Smooth muscle cell of bladder (primary cell): Measurements from ENCODE around the gene OR51F2. TPM values are rescaled to one million over a fixed set of nuclear protein-coding genes. Genes with fewer than 3 reads are reported as not detected.

Source experiments
- total RNA-seq: library from RNA; depleted of rRNA; stranded (reverse); fragments of >200 nt; gene quantifications from 2 replicates; pipeline ENCODE4 v1.2.3, GENCODE V29; 2014

OR51F2 gene
- not detected in 2 replicates for total RNA-seq

GRCh38 chr11:4821021-4821420, at the start of gene OR51F2:
OR51F2 (plus strand) TSS chr11:4821321; CDS start chr11:4821422, 101 bp downstream.

GRCh38 chr11:4804280-4804679, 16.8 kb upstream of the OR51F2 start, which contains the start of gene OR52R1:
OR52R1 (minus strand) TSS chr11:4804380; CDS start chr11:4804380, 0 bp downstream.

GRCh38 chr11:4848908-4849532, 27.9 kb downstream of the OR51F2 start, which contains the start of gene OR51S1:
OR51S1 (minus strand) TSS chr11:4849208; CDS start chr11:4849208, 0 bp downstream.

Other genes starting within 250 kb of the OR51F2 start
- gene OR52I2, start 239.6 kb upstream of the OR51F2 start, total RNA-seq: not detected in 2 replicates
- gene OR52I1, start 227.3 kb upstream of the OR51F2 start, total RNA-seq: not detected in 2 replicates
- 6.0 and 7.5 TPM in 2 replicates for gene TRIM68, start 213.1 kb upstream of the OR51F2 start, total RNA-seq
- not detected in 2 replicates for gene OR51D1, start 183.8 kb upstream of the OR51F2 start, total RNA-seq
- gene OR51E1, start 177.3 kb upstream of the OR51F2 start, total RNA-seq: 0.09 TPM in 1 of 2 replicates, not detected in the other
- gene OR51E2, start 123.5 kb upstream of the OR51F2 start, total RNA-seq: 0.09 TPM in 1 of 2 replicates, not detected in the other
- gene MMP26, start 116.5 kb upstream of the OR51F2 start, total RNA-seq: not detected in 2 replicates
- not detected in 2 replicates for gene OR51F1, start 51.4 kb upstream of the OR51F2 start, total RNA-seq
- not detected in 2 replicates for gene OR52R1, start 16.9 kb upstream of the OR51F2 start, total RNA-seq
- not detected in 2 replicates for gene OR51S1, start 27.9 kb downstream of the OR51F2 start, total RNA-seq
- not detected in 2 replicates for gene OR51T1, start 60.6 kb downstream of the OR51F2 start, total RNA-seq
- gene OR51A7, start 82.5 kb downstream of the OR51F2 start, total RNA-seq: not detected in 2 replicates
- not detected in 2 replicates for gene OR51G2, start 98.0 kb downstream of the OR51F2 start, total RNA-seq
- not detected in 2 replicates for gene OR51G1, start 103.0 kb downstream of the OR51F2 start, total RNA-seq
- not detected in 2 replicates for gene OR51A4, start 126.3 kb downstream of the OR51F2 start, total RNA-seq
- gene OR51A2, start 134.4 kb downstream of the OR51F2 start, total RNA-seq: not detected in 2 replicates
- gene OR51L1, start 173.5 kb downstream of the OR51F2 start, total RNA-seq: under 0.01 TPM in 1 of 2 replicates, not detected in the other
- gene OR52J3, start 225.2 kb downstream of the OR51F2 start, total RNA-seq: not detected in 2 replicates
- gene OR52E2, start 238.3 kb downstream of the OR51F2 start, total RNA-seq: not detected in 2 replicates
- gene OR52E1, start 248.3 kb downstream of the OR51F2 start, total RNA-seq: not detected in 2 replicates